ENCODE measurements around the gene TMEM91.
"Not testable (repeated sequence)": the region's sequence is repeated elsewhere in the genome, so short reads cannot be mapped to it uniquely, and the experiment has no call there.

TMEM91 gene

DNA sequence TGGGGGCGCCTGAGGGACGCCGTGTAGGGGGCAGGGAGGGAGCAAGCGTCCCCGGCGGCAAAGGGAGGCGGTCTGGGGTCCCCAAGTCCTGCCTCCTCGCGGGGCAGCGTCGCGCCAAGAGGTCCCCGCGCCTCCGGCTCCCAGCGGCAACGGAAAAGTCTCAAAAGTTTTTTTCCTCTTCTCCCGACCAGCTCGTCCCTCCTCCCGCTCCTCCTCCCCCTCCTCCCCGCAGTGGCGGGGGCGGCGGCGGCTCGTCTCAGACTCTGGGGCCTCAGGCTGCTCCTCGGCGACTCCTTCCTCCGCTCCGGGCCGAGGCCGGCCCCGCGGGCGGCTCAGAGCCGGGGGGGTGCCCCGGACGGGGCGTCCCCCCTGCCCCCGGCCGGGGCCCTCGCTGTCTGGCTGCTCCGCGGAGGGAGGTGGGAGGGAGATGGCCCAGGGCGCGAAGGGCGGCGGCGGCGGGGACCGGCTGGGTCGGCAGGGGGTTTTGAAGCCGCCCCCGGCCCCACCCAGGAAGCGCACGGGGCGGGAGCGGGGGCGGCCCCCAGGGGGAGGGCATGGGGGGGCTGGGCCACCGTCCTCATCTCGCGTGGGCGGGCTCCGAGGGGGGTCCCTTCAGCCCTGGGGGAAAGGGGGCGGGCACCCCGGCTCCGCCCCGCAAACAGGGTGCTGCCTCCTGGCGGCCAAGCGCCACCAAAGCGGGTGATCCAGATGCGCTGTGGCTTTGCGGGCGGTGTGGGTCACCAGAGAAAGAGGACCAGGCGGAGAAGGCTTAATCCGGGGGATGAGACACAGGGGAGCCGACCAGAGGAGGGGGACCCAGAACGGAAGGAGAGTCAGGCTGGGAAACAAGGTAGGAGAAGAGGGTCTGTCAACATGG is 22.6 kb upstream of the TMEM91 start, which contains the start of gene TGFB1:
TGFB1 (minus strand) TSS at position 457 of the 877 bp plus-strand sequence. CDS start 878 bp downstream, outside the sequence.
- peak; percentile 83 for DNase-seq (ENCODE audit: low read depth)

DNA sequence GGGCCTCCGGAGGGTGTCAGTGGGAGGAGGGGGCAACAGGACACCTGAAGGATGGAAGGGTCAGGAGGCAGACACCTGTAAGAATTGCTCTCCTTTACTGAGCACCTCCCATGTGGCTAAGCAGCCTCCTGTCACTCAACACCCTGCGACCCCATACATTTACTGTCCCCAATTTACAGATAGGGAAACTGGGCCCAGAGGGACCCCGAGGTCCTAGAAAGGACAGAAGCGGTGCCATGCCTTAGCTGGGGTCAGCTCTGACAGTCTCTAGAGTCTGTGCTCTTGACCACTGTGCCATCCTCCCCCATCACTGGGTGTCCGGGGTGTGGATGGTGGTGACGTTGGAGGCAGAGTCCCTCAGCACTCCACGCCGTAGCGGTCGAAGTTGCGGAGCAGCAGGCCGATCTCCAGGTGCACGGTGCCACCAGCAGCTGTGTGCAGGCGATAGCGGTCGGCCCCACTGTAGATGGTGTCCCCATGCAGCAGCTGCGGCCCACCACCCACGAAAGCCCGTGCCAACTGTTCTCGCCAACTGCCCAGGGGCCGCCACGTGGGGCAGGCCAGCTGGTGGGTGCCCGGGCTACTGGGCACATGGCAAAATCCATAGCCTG is 21.9 kb upstream of the TMEM91 start:
- DNase-seq (ENCODE audit: low read depth), result no peak

DNA sequence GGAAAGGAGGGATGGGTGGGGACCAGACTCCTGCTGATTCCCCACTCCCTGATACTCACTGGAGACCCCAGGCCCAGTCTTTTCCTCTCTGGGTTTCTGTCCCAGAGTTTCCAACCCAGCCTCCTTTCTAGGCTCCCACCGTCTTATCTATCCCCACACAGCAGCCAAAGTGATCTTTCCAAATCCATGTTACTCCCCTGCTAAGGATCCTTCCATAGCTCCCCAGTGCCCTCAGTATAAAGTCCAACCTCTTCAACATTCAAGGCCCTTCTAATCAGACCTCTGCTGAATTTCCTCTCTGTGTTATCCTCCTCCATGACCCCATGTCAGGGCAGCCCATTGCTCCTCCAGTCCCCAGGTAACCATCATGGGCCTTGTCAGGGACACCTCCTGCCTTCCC is 21.3 kb upstream of the TMEM91 start:
- no peak for DNase-seq (ENCODE audit: low read depth)

DNA sequence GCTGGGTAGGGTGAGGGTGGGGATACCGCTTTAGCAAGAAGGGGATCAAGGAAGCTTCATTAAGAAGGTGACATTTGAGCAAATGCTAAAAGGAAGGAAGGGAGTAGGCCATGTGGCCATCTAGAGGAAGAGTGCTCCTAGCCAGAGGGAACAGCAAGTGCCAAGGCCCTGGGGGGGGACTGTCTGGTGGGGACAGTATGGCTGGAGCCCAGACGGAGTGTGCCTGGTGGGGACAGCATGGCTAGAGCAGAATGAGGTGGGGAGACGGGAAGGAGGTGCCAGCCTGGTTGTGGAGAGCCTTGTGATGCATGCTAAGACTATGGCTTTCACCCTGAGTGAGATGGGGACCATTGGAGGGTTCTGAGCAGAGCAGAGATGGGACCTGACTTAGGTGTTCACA is 20.5 kb upstream of the TMEM91 start:
- DNase-seq (ENCODE audit: low read depth), result no peak

DNA sequence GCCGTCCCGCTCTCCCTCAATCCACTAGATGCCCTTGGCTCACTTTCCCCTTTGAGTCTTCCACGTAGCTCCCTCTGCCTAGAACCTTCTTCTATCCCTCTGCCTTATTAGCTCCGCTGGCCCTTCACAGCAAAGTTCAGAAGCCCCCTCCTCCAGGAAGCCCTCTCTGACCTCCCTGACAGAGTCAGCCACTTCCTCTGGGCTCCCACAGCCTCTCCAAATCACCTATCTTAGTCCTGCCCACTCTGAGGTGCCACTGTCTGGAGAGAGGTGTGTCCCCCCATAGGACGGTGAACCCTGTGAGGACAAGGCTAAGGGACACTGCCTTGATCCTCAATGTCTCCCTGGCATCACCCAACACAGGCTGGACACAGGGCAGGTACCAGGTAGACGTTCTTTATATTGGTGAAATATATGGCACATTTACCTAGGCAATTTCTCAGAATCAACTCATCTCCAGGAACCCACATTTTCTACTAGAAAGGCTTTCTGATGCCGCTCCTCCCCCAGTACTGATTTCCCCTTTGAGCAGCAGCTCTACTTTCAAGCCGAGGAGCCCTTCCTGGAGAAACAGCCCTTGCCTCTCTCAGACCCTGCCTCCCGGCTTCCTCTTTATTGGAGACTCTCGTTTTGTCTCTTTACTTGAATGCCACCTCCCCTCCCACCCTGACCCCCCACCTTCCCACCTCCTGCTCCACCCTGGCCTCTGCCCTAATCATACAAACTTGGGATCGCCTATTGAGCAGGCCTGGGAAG is 19.2 kb upstream of the TMEM91 start:
- DNase-seq (ENCODE audit: low read depth), result no peak

DNA sequence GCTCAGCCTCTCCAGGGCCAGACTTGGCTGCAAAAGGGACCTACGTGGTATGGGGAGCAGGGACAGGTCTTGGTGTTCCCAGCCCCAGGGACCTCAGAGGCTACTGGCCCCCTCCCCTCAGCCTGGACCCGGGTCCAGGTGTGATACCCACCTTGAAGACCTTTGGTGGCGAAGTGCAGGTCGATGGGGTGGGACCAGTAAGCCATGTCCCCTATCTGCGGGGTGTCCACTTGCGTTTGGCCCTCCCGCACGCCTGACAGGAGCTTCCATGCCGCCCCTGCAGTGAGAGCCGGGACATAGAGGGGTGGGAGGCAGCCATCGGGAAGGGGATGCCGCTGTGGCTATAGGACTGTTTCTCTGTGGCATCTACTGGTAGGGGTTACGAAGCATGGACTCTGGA is 18.6 kb upstream of the TMEM91 start:
- DNase-seq (ENCODE audit: low read depth), result no peak

DNA sequence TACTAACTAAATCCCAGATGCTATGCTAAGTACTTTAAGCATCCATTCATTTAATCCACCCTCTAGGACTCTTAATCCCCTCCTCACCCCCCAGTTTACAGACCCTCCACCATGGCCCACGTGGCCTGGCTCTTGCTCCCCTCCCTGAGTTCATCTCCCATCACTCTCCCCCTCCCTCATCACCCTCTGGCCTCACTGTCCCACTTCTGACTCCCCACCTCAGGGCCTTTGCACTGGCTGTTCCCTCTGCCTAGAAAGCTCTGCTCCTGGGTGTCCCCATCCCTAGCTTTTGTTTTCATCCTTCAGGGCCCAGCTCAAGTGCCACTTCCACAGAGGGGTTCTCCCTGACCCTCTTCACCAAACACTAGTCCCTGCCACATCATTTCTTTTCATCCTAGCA is 16.6 kb upstream of the TMEM91 start:
- DNase-seq (ENCODE audit: low read depth), result no peak

DNA sequence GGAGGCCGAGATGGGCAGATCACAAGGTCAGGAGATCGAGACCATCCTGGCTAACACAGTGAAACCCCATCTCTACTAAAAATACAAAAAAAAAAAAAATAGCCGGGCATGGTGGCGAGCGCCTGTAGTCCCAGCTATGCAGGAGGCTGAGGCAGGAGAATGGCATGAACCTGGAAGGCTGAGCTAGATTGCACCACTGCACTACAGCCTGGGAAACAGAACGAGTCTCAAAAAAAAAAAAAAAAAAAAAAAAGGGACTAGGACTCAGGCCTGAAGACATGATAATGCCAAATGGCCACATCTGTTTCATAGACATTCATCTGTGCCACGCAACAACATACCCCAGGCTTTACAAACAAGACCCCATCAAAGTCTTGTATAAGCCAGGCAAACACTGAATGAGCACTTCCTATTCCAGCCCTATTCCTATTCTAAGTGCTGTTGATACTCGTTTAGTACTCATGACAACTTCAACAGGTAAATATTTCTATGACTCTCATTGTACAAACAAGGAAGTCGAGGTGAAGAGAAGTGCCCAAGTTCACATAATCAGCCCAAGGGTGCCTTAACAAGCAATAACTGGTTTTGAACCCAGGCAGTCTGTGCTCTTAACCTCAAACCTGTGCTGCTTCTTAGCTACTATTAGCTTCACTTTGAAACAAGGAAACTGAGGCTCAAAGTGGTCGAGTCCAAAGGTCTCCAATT is 14.0 kb upstream of the TMEM91 start:
- no peak for DNase-seq (ENCODE audit: low read depth)

DNA sequence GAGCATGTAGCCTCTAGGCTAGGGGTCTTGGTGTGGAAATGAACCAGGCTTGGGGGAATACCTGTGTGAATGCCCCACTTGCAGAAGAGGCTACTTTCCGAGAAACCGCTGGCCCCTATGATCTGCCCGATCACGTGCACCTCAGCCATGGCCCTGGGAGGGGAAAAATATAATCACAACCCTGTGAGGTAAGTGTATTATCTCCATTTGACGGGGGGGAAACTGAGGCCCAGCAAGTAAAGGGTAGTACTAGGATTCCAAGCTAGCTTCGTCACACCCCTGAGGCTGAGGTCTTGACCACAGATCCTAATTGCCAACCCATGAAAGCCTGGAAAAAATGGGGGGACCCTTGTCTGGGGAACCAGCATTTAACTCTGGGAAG is 13.0 kb upstream of the TMEM91 start:
- DNase-seq (ENCODE audit: low read depth), result no peak

DNA sequence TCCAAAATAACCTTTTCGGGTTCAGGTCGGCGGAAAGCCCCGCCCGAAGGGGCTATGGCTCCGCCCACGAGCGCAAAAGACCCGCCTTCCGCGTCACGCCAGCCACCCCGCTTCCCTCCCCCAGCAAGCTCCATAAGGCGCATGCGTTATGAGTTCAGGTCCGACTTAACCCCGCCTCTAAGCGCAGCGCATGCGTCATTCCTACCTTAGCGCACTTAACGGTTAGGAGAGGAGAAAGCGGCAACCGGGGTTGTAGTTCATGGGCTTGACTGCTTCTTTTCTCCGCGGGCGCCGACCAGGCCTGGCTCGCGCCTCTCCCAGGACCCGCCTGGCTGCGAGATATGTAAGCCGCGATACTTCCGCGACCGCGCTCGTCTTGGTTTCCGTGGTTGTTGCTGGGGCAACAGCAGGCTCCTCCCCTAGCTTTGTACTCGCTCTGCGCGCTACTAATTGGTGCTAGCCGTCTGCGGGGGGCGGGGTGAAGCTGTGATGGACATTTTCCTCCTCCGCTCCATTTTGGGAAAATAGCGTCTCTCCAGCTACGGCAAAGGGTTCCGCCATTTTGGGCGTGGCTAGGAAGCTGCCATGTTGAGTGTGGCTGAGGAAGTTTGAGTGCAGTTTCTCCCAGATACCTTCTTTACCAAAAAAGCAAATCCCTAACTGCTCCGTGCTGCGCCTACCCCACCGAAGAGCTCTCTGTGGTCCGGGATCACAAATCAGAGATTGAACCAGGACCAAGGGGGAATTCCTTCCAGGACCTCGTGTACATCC is 12.4 kb upstream of the TMEM91 start, which contains the start of gene B9D2:
B9D2 (minus strand) TSS at position 397 of the 771 bp plus-strand sequence. CDS start 630 bp downstream, outside the sequence.
- DNase-seq (ENCODE audit: low read depth), result peak; percentile 95

DNA sequence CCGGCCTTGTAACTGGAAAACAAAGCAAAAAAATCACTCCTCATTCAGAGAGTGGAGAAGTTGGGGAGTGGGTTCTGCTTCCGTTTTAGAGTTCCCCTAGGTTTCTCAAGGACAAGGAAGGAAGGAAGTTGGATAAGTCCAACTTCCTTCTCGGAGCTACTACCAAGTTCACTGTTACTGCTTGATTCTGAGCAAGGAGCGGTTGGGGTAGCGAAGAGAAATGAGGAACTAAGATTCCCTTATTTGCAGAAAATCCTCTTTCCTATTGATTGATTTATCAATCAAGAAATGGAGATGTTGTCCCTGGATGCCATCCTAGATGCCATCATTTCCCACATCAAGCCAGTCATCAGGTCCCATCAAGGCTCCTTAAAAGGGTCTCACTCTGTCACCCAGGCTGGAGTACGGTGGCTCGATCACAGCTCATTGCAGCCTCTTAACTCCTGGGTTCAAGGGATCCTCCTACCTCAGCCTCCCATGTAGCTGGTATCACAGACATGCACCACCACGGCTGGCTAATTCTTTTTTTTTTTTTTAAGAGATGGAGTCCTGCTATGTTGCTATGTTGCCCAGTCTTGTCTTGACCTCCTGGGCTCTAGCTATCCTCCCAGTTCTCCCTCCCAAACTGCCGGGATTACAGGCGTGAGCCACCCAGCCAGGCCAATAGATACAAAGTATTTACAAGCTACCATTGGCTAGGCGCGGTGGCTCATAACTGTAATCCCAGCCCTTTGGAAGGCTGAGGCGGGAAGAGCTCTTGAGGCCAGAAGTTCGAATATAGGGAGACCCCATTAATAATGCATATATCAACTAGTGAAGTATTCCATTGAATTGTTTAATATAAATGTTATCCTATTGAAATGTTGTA is 11.6 kb upstream of the TMEM91 start:
- no peak for DNase-seq (ENCODE audit: low read depth)

DNA sequence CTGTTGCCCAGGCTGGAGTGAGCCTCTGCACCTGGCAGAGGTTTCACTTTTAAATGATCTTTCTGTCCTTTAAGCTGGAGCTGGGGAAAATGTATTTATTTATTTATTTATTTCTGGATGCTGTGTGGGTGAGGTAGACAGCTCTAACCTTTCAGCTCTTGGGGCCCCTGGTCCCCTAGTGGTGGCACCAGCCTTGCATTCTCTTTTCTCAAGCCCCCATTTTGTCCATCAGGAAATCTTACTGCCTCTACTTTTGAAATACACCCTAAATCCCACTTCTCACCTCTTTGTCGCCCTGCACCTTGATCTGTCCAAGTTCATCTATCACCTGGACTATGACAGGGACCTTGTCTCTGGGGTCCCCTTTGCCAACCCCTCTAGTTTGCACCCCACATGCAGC is 10.2 kb upstream of the TMEM91 start:
- no peak for DNase-seq (ENCODE audit: low read depth)

DNA sequence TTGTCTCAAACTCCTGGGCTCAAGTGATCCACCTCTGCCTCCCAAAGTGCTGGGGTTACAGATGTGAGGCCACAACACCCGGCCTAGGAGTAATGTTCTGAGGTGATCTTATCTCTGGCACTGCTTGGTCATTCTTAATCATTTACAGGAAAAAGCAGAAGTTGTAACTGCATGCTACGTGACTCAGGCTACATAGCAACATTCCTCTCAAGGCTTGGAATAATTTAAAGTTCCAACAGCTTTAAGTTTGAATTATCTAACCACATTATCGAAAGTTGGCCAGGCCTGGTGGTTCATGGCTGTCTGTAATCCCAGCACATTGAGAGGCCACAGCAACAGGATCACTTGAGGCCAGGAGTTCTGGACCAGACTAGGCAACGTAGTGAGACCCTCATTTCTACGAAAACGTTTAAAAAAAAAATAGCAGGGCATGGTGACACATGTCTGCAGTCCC is 8.5 kb upstream of the TMEM91 start:
- DNase-seq (ENCODE audit: low read depth), result no peak

DNA sequence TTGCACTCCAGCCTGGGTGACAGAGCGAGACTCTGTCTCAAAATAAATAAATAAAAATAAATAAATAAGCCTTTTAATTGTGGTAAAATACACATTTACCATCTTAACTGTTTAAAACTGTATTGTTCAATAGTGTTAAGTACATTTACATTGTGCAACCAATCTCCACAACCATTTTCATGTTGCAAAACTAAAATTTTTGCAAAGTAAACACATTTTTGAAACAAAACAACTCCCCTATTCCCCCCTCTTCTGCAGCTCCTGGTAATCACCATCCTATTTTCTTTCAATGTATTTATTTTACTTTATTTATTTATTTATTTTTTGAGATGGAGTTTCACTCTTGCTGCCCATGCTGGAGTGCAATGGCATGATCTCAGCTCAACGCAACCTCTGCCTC is 6.6 kb upstream of the TMEM91 start:
- DNase-seq (ENCODE audit: low read depth), result no peak

DNA sequence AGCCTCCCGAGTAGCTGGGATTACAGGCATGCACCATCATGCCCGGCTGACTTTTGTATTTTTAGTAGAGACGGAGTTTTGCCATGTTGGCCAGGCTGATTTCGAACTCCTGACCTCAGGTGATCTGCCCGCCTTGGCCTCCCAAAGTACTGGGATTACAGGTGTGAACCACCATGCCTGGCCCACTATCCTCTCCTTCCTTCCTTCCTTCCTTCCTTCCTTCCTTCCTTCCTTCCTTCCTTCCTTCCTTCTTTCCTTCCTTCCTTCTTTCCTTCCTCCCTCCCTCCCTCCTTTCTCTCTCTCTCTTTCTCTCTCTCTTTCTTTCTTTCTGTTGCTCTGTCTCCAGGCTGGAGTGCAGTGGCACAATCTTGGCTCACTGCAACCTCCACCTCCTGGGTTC is 5.2 kb upstream of the TMEM91 start:
- DNase-seq (ENCODE audit: low read depth), result not testable (repeated sequence)

DNA sequence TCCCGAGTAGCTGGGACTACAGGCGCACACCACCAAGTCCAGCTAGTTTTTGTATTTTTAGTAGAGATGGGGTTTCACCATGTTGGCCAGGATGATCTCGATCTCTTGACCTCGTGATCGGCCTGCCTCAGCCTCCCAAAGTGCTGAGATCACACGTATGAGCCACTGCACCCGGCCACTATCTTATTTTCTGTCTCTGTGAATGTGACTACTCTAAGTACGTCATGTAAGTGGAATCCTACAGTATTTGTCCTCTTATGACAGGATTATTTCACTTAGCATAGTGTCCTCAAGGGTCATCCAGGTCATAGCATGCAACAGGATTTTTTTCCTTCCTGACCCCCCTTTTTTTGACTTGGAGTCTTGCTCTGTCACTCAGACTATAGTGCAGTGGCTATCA is 4.8 kb upstream of the TMEM91 start:
- no peak for DNase-seq (ENCODE audit: low read depth)

DNA sequence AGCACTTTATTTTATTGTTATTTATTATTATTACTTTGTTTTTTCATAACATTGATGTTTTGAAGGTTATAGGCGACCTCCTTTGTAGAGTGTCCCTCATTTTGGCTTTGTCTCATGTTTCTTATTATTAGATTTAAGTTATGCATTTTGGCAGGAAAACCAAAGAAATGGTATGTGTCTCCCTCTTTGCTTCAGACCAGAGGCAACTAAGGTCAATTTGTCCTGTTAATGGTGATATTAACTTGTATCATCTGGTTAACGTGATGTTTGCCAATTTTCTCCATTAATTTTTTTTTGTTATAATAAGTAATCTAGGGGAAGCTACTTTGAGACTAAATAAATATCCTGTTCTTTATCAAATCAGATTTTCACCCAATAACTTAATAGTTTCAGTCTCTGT is 3.8 kb upstream of the TMEM91 start:
- DNase-seq (ENCODE audit: low read depth), result no peak

DNA sequence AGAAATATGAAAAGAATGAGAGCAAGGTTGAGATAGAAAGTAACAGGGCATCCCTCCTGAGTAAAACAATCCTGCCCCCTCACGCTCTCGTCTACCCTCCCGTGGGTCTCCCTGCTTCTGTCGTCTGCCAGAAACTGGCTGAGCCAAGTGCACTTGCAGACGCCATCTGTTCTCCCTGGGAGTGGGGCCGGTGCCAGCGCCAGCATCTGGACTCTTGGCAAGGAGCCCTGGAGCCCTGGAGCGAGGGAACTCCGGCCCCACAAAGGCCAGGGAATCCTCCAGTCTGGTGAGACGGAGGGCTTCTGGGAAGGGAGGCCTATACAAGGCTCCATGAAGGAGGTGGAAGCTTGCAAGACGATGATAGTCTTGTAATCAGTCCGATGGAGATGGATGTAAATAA is 2.3 kb upstream of the TMEM91 start:
- DNase-seq (ENCODE audit: low read depth), result no peak

DNA sequence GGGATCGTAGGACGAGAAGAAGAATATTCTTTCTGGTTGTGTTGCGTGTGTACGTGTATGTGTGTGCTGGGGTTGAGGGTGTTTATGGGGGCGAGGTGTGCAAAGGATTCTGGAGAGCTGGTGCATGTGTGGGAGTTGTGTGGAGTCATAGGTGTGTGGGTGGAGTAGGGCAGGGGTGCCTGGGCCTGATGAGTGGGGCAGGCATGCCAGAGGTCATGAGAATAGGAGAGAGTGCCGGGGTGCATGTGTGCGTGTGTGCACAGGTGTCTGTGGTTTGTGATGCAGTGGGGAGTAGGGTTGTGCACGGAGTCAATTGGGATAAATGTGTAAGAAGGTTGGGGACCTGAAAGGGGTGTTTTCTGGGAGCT is 649 bp downstream of the TMEM91 start:
- DNase-seq (ENCODE audit: low read depth), result no peak

DNA sequence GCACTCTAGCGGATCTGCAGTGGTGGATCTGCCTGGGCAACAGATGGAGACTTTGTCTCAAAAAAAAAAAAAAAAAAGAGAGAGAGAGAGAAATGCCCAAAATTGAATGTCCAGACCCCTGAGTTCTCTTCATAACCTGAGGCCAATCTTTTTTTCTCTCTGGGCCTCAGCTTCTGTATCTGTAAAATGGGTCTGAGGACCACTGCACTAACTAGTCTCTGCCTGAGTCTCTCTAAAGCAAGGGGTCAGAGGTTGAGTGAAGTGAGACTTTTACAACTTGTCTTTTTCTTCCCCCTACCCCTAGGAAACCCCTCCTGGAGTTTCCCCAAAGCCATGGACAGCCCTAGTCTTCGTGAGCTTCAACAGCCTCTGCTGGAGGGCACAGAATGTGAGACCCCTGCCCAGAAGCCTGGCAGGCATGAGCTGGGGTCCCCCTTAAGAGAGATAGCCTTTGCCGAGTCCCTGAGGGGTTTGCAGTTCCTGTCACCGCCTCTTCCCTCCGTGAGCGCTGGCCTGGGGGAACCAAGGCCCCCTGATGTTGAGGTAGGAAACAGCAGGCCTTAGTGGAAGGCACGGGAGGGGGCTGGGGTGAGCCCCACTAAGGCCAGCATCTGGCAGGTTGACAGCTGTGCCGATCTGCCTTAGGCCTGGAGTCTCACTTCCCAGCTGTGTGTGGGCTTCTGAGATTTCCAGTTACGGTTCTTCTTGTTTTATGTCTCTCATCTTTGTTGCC is 1.8 kb downstream of the TMEM91 start:
- no peak for DNase-seq (ENCODE audit: low read depth)

Data from stimulated activated CD8-positive, alpha-beta memory T cell treated with anti-CD3 and anti-CD28 coated beads, Interleukin-15, amount 100 ng/mL, for 1 hour (primary cell).